Sigmoid colon (tissue), 7 donors: Measurements from ENCODE around the gene HOXD3. TPM values are rescaled to one million over a fixed set of nuclear protein-coding genes. Genes with fewer than 3 reads are reported as not detected.

Experiments
- DNase-seq: peaks from one replicate; pipeline ENCODE4 v3.0.0-alpha.2; 2019
- H3K27ac ChIP-seq, 4 donors: fragments of 200-600 bp; sonication (generic); one replicate each; pipeline ENCODE4 v1.5.1; 2016 to 2019; ENCODE audit warnings: mild to moderate bottlenecking in 1 of 4
- H3K27me3 ChIP-seq, 3 donors: fragments of 200-600 bp; sonication (generic); one replicate each; pipeline ENCODE4 v1.5.1; 2019; ENCODE audit warnings: mild to moderate bottlenecking in 1 of 3
- H3K36me3 ChIP-seq, 4 donors: fragments of 200-600 bp; sonication (generic); one replicate each; pipeline ENCODE4 v1.5.1; 2016 to 2019
- H3K4me1 ChIP-seq, 4 donors: fragments of 200-600 bp; sonication (generic); one replicate each; pipeline ENCODE4 v1.5.1; 2017 to 2019
- H3K4me3 ChIP-seq, 4 donors: fragments of 200-600 bp; sonication (generic); one replicate each; pipeline ENCODE4 v1.5.1; 2017 to 2019; ENCODE audit warnings: mild to moderate bottlenecking in 2 of 4, moderate library complexity in 1 of 4
- H3K9me3 ChIP-seq, 4 donors: fragments of 200-600 bp in 3 of 4; sonication (generic) in 3 of 4; one replicate each; pipeline versions ENCODE4 v1.5.1 to v1.6.1; 2013 to 2019
- EP300 ChIP-seq, 4 donors: sonication (generic); formaldehyde crosslinking; IDR thresholded peaks; one replicate each; pipeline ENCODE4 v1.6.1; 2017; ENCODE audit warnings: antibody characterized with exemption in 4 of 4
- POLR2A ChIP-seq, 2 donors: fragments of 450-650 bp; IDR thresholded peaks; one replicate each; pipeline ENCODE4 v1.6.1; 2016; ENCODE audit warnings: antibody characterized with exemption in 2 of 2, mild to moderate bottlenecking in 2 of 2, moderate library complexity in 2 of 2
- POLR2AphosphoS5 ChIP-seq, 4 donors: sonication (generic); formaldehyde crosslinking; IDR thresholded peaks; one replicate each; pipeline ENCODE4 v1.6.1; 2017; ENCODE audit warnings: antibody characterized with exemption in 4 of 4
- WGBS, 2 donors: extraction: QIAGEN DNeasy Blood & Tissue Kit; methylation state at CpG; one replicate each; pipeline ENCODE4 v1.1.7; 2013; 5-methylcytosine and 5-hydroxymethylcytosine counted together
- intact Hi-C: fragments of 100-400 bp; cut with DNase I; formaldehyde crosslinking; loops from one replicate; pipeline ENCODE4 v1.15.1; 2023
- polyA plus RNA-seq, 3 donors: library from polyadenylated mRNA; stranded (reverse); fragments of 200-250 nt; gene quantifications; one replicate each; pipeline ENCODE4 v1.2.3, GENCODE V29; 2013
- total RNA-seq, 4 donors: library from RNA; depleted of rRNA; stranded (reverse); fragments of >200 nt; gene quantifications; one replicate each; pipeline ENCODE4 v1.1.0, GENCODE V29; 2016
- TF ChIP-seq, protein P1 (sequence below), 4 experiments: fragments of 450-650 bp in 3 of 4; fragments of 200-600 bp in 1 of 4; IDR thresholded peaks; one replicate each; pipeline ENCODE4 v1.5.1; 2016 to 2019; ENCODE audit warnings: antibody characterized with exemption in 4 of 4, mild to moderate bottlenecking in 3 of 4, moderate library complexity in 2 of 4
- donor health status: healthy with polysubstance abuse.
- donor health status: Bipolar disorder and iron deficiency.
- donor health status: healthy.

HOXD3 gene
- total and polyA plus RNA-seq, 7 donors: 0.60 to 4.6 (median 1.4) TPM

DNA sequence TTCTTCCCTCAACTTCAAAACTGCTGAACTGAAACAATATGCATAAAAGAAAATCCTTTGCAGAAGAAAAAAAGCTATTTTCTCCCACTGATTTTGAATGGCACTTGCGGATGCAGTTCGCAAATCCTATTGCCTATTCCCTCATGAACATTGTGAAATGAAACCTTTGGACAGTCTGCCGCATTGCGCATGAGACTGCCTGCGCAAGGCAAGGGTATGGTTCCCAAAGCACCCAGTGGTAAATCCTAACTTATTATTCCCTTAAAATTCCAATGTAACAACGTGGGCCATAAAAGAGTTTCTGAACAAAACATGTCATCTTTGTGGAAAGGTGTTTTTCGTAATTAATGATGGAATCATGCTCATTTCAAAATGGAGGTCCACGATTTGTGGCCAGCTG is 19.2 kb upstream of the HOXD3 start:
- no peaks in the 10 kb centered on the region for H3K9me3 ChIP-seq
- H3K36me3 ChIP-seq: no peaks in the 10 kb centered on the region
- peak; percentile 36 for DNase-seq
- H3K27me3 ChIP-seq: peaks cover 3 to 80% (median 69%) of the 10 kb centered on the region in 3 donors
- H3K4me1 ChIP-seq: peaks cover 0 to 39% (median 33%) of the 10 kb centered on the region in 4 donors
- WGBS, 2 donors: 63 to 67% methylated on average over 8 of the region's 8 CpGs
- peak overlapping the region in 2 of 4 donors; percentile 58 to 66 for H3K4me3 ChIP-seq
- intact Hi-C loops: loop anchor here (5.0 kb wide), 1 partner anchor 1009 kb away; no protein-coding TSS in a partner anchor
- TF ChIP-seq POLR2AphosphoS5 (IDR thresholded peaks at IDR 0.05) (no peak), POLR2A (IDR thresholded peaks at IDR 0.05) (no peak), EP300 (IDR thresholded peaks at IDR 0.05) (no peak)
- TF ChIP-seq, protein P1, sequence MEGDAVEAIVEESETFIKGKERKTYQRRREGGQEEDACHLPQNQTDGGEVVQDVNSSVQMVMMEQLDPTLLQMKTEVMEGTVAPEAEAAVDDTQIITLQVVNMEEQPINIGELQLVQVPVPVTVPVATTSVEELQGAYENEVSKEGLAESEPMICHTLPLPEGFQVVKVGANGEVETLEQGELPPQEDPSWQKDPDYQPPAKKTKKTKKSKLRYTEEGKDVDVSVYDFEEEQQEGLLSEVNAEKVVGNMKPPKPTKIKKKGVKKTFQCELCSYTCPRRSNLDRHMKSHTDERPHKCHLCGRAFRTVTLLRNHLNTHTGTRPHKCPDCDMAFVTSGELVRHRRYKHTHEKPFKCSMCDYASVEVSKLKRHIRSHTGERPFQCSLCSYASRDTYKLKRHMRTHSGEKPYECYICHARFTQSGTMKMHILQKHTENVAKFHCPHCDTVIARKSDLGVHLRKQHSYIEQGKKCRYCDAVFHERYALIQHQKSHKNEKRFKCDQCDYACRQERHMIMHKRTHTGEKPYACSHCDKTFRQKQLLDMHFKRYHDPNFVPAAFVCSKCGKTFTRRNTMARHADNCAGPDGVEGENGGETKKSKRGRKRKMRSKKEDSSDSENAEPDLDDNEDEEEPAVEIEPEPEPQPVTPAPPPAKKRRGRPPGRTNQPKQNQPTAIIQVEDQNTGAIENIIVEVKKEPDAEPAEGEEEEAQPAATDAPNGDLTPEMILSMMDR (IDR thresholded peaks at IDR 0.05): no peak
- H3K27ac ChIP-seq: peak overlapping the region; percentile 33 to 87 (median 70)

DNA sequence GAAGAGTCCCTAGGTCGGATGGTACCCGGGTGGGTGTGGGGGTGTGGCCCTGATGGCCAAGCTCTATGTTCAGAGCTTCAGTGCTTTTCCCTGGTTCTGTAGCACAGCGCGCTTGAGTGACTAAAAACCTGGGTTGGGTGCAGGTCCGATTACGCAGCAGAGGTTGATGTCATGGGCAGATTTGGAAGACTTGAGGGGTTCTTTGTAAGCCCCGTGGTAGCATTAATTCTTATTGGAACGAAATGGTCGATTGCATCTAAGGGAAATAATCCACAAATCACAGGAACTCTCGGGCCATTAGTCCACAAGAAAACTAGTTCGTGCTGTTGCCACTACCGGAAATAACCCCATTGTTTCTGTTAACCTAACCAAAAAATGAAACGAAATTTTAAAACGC is 18.6 kb upstream of the HOXD3 start:
- Histone ChIP-seq H3K27ac (peak overlapping the region; percentile 33 to 87 (median 56)), H3K4me1 (peaks cover 0 to 39% (median 31%) of the 10 kb centered on the region in 4 donors), H3K27me3 (peaks cover 3 to 78% (median 64%) of the 10 kb centered on the region in 3 donors), H3K36me3 (no peaks in the 10 kb centered on the region), H3K9me3 (no peaks in the 10 kb centered on the region), H3K4me3 (peak overlapping the region in 2 of 4 donors; percentile 0 to 12)
- TF ChIP-seq, protein P1 (IDR thresholded peaks at IDR 0.05): no peak
- TF ChIP-seq EP300 (IDR thresholded peaks at IDR 0.05): no peak
- no peak for TF ChIP-seq POLR2AphosphoS5 (IDR thresholded peaks at IDR 0.05)
- TF ChIP-seq POLR2A (IDR thresholded peaks at IDR 0.05): no peak
- DNase-seq: peak; percentile 57
- intact Hi-C loops: loop anchor here (5.0 kb wide), 1 partner anchor 1009 kb away; no protein-coding TSS in a partner anchor
- WGBS, 2 donors: 43 to 63% methylated on average over 14 of the region's 14 CpGs

DNA sequence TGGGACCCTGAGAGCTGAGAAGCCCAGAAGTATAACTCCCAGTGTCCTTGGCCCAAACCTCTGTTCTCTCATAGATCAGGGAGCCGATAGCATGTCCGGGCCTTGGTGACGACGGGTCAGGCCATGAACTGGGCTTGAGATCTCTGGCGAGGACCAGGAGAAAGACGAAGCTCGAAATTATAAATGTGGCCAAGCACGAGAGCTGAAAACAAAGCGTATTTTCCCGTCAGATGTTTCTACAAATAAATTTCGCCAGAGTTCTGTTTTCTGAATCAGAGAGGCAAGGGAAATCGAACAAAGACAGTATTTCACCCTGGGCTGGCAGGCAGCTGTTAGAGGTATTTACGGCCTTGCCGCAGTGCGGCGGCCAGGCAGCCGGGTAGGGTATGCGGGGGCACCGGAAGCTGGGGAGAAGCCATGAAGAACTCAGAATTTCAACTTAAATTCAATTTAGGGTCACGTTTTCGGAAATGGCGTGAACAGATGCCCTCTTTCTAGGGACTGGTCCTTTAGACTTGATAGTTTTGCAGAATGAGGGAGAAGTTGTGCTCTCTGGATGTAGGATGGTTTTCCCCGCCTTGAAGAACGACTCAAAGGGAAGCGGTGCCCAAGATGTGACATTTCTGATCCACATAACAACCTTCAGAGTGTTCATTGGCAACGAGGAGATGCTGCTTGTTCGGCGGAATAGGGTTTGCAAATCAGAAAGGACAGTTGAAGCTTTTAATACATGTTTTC is 18.0 kb upstream of the HOXD3 start:
- 45 to 64% methylated on average over 28 of the region's 28 CpGs for WGBS, 2 donors
- Histone ChIP-seq H3K4me3 (peak overlapping the region in 3 of 4 donors; percentile 0 to 5 (median 4)), H3K9me3 (no peaks in the 10 kb centered on the region), H3K27me3 (peaks cover 3 to 73% (median 58%) of the 10 kb centered on the region in 3 donors), H3K4me1 (peaks cover 0 to 39% (median 30%) of the 10 kb centered on the region in 4 donors), H3K36me3 (no peaks in the 10 kb centered on the region), H3K27ac (peak overlapping the region; percentile 49 to 87 (median 56))
- intact Hi-C loops: loop anchor here (5.0 kb wide), 1 partner anchor 1008 kb away; no protein-coding TSS in a partner anchor
- DNase-seq: peak; percentile 63
- TF ChIP-seq, protein P1 (IDR thresholded peaks at IDR 0.05): no peak
- no peak for TF ChIP-seq POLR2AphosphoS5 (IDR thresholded peaks at IDR 0.05)
- no peak for TF ChIP-seq EP300 (IDR thresholded peaks at IDR 0.05)
- TF ChIP-seq POLR2A (IDR thresholded peaks at IDR 0.05): no peak

DNA sequence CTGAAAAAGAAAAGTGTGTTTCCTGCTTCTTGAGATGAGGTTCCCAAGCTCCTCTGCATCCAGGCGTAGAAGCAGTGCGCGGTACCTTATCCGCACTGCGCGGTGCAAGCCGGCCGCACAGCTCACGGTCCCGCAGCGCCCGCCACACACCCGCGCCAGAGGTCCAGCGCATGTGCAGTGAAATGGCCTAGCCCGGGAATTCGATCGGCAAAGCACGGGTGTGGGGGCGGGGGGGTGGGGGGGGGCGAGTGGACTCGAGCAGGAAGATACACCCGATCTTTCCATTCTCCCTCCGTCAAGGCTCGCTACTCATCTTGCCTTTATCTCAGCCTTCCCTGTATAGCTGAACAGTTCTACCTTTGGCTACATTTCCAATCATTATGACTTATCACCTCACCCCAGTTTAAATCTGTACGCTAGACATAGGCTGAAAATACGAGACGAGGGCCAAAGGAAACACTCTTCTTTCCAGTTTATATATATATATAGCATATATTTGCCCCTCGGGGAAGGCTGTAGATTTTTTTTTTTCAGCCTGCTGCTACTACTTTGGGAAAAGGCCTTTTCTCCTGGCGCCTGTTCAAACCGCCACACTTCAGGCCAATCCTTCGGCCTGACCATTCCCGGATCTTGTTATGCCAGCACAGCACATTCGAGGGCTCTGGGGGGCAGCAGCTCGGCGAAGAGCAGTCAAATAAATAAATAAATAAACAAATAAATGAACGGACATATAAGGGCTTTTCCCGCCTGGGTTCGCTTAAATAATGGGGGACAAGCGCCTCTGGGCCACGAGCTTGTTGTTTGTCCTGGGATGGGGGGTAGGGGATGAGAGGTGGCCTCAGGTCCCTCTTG is 17.2 kb upstream of the HOXD3 start:
- intact Hi-C loops: loop anchor here (1.0 to 10.0 kb wide), 3 partner anchors 315 to 1007 kb away; no protein-coding TSS in a partner anchor
- WGBS, 2 donors: 39 to 58% methylated on average over 41 of the region's 41 CpGs
- Histone ChIP-seq H3K27me3 (peaks cover 3 to 69% (median 53%) of the 10 kb centered on the region in 3 donors), H3K4me1 (peaks cover 0 to 36% (median 29%) of the 10 kb centered on the region in 4 donors), H3K36me3 (no peaks in the 10 kb centered on the region), H3K27ac (peak overlapping the region; percentile 49 to 87 (median 54)), H3K9me3 (no peaks in the 10 kb centered on the region), H3K4me3 (peak overlapping the region; percentile 39 to 52 (median 50))
- TF ChIP-seq, protein P1 (IDR thresholded peaks at IDR 0.05): no peak
- TF ChIP-seq POLR2A (IDR thresholded peaks at IDR 0.05): no peak
- TF ChIP-seq EP300 (IDR thresholded peaks at IDR 0.05): no peak
- TF ChIP-seq POLR2AphosphoS5 (IDR thresholded peaks at IDR 0.05): no peak
- peak; percentile 75 for DNase-seq
